Stimulated activated CD4-positive, alpha-beta T cell treated with anti-CD3 and anti-CD28 coated beads, Interleukin-1b, Interleukin-23, amount 100 ng/mL, for 48 hours (primary cell): Measurements from ENCODE around the gene ATXN1.

Experiments used
- DNase-seq: peaks from one replicate; pipeline ENCODE4 v3.0.0-alpha.2; 2020

Gene ATXN1

DNA sequence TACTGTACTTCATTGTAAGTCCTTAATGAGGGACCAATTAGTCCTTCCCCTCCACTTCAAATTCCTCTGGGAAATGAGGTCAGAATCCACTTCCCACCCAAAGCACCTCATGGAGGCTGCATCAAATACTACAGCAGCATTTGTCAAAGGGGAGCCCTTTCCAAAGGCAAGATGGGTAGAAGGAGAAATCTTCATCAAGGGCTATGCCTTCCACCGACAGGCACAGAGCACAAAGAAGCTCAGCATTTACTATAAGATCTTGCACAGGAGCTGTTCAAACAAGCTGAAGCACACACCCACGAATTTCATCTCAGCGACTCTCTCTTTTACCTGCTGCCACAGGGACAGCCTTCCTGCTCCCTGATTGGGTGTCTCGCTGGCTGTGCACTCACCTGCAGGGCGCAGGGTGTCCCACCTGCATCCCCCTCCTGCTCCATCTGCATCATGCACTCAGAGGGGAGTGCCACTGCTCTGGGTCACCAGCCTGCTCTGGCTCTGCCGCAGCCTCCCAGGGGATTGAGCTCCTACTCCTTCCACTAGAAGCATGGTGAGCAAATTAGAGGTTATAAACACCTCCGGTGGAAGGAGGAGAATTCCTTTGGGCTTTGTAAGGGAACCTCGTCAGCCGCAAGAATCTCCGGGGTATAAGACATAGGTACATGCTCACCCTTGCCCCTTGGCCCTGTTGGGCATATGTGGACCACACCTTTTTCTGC lies 164.5 kb downstream of the ATXN1 start:
- DNase-seq, result no peak

DNA sequence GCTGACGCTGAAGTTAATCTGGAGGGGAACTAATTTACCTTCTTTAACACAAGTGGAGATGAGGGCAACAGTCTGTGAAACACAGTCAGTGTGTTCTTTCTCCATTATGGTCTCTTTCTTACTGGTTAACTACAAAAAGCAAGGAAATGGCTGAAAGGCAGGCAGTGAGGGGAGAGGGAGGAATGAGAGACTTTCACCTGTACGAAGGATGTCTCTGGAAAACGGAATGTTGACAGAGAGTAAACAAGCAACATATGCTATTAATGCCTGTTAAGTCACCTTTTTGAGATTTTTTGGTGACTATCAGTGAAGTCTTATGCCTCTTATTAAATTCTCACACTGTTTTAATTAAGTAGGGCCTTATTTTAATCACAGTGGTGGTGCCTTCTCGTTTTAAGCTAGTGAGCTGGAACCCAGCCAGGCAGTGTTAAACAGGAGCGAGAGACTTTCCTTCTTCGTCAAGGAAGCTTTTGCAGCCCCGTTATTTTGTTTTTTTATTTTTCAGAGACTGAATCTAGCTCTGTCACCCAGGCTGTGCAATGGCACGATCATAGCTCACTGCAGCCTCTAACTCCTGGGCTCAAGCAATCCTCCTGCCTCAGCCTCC lies 165.6 kb downstream of the ATXN1 start:
- no peak for DNase-seq

DNA sequence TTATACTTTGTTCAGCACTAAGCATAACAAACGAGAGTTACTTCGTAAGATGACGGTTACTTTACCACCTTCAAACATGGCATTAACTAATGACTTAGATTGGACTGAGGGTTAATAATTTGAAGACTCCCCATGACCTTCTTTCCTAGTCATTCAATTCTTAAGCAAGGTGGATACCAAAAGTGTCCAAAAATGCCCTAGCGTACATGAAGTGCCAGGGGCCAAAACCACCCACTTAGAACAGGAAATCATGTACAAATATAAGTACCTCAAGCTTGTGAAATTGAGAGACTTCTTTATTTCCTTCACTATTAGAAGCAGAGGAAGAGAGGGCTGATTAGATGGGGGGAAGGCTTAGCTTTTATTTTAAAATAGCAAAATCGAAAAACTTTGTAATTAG lies 166.4 kb downstream of the ATXN1 start:
- no peak for DNase-seq

DNA sequence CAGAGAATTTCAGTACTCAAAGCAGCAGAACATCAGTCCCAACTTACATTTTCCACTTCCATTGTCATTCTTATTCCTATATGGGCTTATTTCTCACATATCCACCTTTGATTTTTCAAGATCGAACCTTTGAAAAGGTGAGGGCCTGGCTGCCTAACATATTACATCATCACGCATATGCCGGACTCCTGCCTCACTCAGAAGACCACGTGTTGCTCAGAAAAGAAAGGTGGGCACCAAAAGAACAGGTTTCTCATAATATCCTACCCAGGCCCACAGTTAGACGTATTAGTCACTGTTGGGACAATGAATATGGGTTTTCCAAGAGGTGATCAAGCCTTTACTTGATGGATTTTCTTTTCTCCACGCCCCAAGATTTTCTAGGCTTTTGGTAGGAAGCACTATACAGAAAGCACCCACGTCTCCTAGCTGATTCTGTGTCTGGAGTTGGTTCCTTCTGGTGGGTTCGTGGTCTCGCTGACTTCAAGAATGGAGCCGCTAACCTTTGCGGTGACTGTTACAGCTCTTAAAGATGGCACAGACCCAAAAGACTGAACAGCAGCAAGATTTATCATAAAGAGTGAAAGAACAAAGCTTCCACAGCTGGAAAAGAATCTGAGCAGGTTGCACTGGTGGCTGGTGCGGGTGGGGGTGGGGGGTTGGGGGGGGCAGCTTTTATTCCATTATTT lies 168.9 kb downstream of the ATXN1 start:
- DNase-seq, result no peak

DNA sequence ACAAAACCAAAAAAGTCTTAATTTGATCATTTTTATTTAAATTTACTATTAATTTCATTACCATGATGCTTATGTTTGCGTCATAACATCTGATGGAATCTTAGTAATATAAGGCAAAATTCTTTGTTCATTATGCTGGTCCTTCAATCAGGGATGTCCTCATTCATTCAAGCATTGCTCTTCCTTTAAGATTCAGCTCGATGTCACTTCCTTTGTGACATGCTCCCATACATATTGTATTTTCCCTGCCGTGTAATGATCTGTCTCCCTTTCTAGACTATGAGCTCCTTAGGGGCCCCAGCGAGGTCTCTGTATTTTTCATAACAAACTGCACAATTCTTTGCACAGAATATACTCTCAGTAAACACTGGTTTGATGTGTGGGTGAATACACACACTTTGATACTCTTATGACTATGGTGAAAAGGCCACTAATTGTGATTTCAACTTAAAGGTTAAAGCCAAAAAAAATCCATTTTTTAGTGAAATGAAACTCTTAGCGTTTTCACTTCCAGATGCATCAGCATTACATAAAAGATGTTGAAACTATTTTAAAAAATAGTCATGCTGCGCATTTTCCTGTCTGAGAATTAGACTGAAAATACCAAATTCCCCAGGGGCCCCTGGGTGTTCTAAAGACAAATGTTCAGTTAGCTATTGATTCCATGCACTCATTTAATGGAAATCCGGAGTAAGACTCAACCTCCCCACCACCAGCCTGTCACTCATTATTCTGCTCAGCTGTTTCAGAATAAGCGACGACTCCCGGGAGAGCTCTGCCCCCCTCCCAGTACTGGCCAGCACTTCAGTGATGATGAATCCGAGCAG lies 169.7 kb downstream of the ATXN1 start:
- DNase-seq, result peak; percentile 42

DNA sequence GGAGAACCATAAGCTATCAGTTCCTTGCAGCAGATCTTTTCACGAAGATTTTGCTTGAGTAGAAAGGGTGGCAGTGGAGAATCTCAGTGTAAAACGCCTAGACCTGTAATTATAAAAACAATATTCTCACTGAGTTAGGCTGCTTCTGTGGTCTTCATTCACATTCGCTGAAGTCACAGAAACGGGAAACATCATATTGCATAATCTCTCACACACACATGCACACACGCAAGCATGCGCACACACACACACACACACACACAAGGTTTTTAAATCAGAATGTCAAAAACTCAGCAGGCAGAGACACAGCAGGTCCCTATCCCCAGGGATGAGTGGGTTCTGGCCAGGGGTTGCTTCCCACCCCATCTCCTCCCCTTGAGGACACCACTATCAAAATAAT lies 175.5 kb downstream of the ATXN1 start:
- no peak for DNase-seq

DNA sequence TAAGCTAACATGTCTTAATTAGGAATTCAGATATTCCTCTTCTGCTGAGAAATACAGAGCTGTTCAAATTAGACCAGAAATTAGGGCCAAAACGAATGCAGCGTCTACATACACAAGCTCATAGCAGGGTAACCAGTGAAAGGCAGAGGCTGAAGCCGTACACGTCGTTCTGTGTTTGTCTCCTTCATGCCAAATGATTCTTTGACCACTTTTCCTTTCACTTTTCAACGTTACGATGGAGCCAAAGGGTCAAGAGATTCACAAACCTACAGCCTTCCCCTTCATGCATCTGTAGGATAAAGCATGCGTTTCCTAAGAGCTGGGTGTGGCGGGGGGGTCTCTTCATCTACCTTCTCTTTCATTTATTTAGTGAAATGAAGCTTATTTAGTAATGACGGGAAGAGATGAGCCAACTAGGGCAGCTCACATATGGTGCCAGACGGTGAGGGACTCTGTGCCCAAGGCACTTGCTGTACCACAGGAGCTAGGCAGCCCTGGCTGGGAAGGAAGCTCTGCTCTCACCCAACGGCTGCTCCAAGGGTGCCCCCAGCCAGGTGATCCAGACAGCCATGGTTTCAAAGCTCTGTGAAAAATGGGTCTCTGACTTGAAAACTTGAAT lies 178.0 kb downstream of the ATXN1 start:
- no peak for DNase-seq

DNA sequence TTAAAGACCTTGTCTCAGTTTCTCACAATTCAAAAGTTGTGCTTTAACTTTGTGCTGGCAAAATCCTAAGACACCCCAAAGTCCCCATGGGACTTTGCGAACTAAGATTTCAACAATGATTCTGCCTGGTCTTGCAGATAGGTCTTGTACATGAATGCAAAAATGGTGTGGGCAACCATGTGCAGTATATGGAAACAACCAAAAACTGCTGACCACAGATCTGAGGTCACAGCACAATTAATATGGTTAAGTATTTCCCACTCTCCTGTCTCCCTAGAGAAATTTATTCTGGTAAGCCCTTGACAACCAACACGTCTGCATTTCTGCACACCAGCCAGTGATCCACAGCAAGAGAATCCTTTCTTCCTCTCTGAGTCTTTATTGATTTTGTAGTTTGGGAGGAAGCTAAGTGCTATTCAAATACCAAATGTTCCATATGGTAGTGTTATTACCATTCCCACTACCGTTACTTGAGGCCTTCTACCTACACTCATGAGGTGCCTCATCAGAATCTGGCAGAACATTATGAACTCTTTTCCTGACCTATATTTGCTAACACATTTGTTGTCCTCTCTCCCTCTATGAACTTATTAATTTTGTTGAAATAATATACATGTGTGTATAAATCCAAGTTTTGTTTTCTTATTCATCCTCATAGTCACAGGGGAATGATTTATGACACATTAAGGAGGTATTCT lies 178.7 kb downstream of the ATXN1 start:
- no peak for DNase-seq

DNA sequence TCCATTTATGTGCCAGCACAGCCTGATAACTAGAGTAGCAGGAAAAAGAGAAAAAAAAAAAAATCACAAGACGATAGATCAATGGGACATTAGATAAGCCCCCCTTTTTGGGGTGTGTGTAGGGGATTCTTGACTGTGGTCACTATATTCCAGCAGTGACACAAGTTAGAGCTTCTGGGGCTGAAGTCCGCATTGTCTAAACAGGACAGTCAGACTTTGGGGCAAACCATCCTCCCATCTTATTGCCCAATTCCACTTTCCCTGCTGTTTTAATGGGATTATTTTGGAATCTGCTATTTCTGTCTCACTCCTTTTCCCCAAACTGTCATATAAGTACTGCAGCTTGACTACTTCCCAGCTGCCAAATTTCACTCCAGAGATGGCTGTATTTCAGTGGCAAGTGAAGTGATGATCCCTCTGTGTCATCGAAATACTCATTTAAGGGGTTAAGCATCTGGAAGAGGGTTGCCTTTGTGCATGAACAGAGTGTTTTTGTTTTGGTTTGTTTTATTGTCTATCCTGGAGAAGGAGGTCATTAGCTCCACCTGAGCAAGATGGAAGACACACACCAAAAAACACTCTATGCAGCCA lies 182.5 kb downstream of the ATXN1 start:
- DNase-seq, result no peak

DNA sequence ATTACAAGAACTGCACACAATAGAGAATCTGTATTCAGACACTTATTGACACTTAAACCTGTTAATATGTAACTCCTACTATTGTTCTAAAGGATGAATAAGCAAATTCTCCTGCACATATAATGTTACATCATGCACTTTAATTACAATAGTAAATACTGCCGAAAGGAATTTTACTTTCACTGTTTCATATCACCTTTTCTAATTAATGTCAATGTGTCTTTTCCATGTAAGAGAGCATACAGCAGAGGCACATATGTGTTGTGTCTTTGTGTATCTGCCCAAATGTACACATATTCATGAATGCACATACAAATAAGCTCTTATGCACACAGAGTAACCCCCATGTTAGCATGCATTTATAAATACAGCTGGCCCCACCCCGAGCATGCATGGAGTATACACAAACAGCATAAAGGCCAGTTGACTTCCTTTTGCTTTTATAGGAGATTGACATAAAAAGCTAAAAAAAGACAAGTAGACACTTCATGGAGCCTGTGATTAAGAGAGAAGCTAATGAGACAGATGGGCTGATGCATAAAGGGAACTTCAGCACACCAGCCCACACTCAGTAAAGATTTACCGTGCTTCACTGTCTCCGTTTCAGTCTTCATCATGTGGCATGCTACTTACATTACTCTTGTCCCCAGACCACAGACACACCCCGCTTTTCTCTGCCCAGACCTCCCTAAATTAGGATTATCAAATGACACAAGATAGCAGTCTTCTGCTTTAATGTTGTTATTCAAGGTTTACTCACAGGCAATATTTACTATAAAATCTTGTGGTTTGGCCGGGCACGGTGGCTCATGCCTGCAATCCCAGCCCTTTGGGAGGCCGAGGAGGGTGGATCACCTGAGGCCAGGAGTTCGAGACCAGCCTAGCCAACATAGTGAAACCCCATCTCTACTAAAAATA lies 184.6 kb downstream of the ATXN1 start:
- peak; percentile 3 for DNase-seq

DNA sequence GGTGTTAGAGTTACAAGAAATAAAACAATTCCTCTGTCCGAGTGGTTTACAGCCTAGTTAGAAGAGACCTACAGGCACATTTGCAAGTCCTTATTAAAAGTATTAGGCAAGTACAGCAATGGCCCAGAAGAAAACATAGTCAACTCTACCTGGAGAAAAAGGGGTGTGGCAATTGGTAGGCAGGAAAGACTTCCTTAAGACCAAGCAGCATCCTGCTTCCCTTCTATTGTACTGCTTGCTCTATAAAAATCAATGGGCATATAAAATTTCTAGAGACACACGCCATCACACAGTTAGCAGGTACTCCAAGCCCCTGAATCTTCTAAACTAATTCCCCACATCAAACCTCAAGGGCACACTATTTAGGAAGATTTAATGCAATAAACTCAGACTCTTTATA lies 185.6 kb downstream of the ATXN1 start:
- no peak for DNase-seq

DNA sequence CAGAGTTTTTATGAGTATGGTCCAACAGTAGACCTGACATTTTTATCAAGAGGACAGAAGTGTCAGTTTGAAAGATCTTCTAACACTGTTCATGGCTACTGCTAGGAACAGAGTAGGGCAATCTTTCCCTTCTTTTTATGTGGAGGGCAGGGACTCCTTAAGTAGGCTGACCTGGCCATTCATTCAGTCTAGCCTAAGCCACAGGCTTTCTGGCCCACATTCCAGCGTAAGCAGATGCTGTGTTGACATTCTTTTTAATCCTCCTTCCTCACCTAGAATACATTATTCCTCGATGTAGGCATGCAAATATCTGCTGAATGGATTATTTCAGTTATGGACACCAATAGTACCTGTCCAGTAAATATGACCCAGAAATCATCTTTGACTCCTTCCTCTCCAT lies 188.3 kb downstream of the ATXN1 start:
- DNase-seq, result no peak

DNA sequence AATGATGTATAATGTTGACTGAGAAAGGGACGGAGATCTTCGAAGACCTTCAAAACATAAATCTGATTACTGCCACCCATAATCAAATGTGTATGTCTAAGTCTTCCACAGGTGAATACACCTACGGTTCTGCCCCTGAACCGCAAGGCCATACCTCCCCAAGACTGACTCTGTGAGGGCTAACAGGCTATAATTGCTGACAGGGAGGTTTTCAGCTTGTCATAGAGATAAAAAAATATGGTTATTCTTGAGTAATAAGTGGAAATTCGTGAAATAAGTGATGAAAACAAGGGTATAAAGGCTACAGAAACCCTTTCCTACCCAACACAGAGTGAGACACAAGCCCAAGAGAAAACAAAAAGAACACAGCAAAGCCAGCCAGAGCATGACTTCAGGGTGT lies 188.9 kb downstream of the ATXN1 start:
- no peak for DNase-seq

DNA sequence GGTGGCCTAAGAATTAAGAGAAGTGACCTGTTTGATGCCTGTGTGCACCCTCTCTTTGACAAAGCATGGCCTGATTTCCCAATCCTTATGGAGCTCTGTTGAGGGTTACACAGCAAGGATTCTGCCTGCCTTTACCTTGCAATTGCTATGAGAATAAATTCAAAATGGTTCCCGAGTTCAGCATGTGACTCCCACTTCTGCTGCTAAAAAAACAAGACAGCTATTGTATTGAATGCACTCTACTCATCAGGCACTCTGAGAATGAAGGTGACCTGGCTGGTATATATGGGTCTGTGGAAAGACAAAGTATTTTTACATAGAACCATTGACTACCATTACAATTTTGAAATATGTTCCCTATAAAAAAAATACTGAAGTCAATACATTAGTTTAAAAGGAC lies 190.3 kb downstream of the ATXN1 start:
- no peak for DNase-seq

DNA sequence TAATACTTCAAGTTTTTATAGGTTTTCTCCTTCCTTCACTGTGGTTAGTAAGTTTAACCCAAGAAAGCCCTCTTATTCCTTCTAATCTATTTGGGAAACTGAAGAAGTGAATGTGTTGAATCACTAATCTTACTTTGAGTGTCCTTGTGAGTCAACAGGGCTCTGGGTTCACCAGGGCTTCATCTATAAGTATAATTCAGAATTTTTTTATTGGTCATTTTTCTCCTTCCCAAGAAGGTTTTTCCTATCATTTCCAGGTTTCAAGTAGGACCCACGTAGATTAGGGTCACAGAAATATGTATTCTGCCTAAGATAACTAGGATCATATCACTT lies 191.1 kb downstream of the ATXN1 start:
- no peak for DNase-seq

DNA sequence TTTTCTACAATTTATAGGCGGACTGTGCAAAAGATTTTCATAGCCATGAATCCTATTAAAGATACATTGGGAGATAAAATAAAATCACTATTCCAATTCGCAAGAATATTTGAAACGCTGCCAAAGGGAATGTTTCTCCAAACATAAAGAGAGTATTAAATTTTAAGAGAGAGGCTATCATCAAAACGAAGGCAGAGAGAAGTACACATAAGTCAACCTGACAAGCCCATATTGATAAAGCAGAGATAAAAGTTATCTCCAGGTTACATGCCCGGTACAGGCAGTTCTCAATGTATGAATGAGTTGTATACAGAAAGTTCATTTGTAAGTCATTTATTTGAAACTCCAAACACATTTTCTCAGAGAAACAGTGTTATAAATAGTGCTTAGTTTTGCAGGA lies 193.1 kb downstream of the ATXN1 start:
- DNase-seq, result no peak

DNA sequence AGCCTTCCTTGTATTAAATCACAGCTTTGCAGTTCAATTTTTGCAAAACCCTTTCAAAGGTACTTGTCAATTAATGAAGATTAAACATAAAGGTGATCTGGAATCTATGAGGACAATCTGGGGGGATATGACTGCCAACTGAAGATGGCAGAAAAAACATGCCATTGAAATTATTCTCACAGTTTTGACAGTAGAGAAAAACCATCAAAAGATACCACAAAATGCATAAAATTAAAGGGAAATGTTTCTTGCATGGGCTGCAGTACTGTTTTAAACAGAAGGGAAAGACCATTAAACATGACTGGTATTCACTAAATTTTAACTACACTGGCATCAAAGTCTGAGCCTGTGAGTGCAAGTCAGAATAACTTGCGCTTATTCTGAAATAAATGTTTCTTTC lies 194.2 kb downstream of the ATXN1 start:
- DNase-seq, result no peak

DNA sequence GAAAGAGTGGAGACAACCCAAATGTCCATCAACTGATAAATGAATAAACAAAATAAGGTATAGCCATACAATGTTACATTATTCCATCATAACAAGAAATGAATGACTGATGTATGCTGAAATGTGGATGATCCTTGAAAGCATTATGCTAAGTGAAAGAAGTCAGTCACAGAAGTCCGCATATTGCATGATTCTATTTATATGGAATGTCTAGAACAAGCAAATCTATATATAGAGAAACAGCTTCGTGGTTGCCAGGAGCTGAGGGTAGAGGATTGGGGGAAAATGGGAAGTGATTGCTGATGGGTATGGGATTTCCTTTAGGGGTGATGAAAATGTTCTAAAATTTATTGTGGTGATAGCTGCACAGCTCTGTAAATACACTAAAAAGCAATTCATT lies 196.8 kb downstream of the ATXN1 start:
- DNase-seq, result no peak

DNA sequence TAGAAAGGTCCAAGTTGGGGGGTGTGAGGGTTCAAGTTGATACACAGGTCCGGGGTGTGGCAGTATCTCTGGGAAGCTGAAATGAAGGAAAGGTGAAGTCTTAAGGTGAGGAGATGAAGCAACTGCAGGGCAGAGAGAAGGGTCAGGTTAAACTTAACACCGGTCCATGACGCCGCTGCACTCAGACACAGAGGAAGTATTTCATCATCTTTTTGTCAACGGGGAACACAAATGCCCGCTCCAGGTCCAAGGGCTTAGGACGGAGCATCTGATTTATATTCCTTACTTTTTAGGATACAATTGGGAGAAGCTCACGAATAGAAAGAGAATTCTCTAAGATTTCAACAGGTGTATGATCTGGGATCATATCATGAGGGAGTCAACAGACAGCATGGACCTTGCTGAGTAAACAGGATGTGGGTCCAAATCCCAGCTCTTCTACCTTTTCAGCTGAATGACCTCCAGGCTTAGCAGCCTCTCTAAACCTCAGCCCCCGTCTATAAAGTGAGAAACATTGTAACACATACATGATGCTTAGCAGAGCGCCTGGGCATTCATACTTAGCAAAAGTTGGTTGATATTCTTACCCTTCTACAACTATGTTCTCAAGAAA lies 197.5 kb downstream of the ATXN1 start:
- no peak for DNase-seq

DNA sequence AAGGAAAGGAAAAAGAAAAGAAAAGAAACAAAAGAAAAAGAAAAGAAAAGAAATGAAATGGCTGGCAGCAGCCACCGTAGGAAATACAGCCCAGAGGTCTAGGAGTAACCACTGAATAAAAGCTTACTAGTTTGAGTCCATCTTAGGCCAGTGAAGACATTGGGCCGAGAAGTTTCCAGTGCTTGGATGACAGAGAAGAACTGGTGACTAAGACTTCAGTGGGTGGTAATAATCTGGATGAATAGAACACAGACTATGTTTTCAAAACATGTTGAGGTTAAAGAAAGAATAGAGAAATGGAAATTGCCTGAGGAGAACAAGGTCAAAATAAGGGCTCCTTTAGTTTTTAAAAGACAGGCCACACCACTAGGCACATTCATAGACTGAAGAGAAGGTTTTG lies 198.8 kb downstream of the ATXN1 start:
- no peak for DNase-seq

DNA sequence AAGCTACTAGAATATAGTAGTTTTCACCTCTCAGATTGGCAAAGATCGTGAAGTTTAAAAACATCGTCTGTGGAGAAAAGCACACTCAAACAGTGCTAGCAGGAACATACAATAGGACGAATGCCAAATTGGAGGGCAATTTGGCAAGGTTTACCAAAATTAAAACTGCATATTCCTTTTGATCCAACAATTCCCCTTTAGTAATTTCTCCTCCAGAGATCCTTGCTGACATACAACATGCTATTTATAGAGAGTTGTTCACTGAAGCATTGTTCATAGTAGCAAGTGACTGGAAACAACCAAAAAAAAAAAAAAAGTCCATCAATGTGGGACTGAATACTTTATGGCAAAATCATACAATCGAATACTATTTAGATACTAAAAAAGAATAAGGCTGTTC lies 202.2 kb downstream of the ATXN1 start:
- DNase-seq, result no peak
